NOMO-1 treated with dmso at 0.1 percent for 144 hours (cell line): ENCODE results near the gene IFFO2.

ENCODE experiments used
- DNase-seq: peaks from one replicate; lab custom pipeline; 2025; ENCODE audit not compliant: unreplicated experiment; lab: John Stamatoyannopoulos, UW

The IFFO2 gene

GRCh38 chr1:18921516-18922251 is 34.8 kb downstream of the IFFO2 start:
- no peak for DNase-seq

- DNase-seq = no peak
Measured at GRCh38 chr1:18920931-18921330, 35.5 kb downstream of the IFFO2 start.

- no peak for DNase-seq
Measured at GRCh38 chr1:18919956-18920355, 36.5 kb downstream of the IFFO2 start.

DNA sequence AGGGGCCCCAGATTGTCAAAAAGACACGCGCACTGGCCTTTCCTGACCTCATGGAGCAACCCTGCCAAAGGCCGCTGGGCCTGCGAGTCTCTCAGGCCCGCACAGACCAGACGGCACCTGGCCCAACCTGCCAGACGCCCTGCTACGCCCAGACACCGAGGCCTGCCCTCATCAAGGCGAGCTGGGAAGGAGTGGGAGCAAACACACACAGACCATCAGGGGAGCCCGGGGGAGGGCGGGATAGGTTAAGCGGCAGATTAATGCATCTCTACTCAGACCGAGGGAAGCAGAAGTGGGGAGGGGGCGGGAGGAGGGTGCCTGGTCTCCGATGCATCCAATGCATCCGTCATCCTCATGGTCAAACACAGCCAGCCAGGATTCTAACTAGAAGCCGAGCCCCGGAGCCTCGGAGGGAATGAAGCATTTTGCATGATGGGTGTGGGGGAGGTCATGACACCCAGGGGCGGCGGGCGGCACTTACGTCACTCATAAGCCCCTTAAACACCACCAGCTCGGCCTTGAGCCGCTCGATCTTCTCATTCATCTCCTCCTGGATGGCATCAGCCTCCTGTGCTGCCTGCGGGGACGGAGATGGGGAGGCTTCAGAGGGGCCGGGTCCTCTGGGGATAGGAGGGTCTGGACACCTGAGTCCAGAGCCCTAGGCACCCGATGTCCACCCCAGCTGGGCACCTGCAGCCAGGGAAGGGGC is 37.1 kb downstream of the IFFO2 start:
- no peak for DNase-seq

GRCh38 chr1:18918417-18918816 is 38.1 kb downstream of the IFFO2 start:
- no peak for DNase-seq

DNA sequence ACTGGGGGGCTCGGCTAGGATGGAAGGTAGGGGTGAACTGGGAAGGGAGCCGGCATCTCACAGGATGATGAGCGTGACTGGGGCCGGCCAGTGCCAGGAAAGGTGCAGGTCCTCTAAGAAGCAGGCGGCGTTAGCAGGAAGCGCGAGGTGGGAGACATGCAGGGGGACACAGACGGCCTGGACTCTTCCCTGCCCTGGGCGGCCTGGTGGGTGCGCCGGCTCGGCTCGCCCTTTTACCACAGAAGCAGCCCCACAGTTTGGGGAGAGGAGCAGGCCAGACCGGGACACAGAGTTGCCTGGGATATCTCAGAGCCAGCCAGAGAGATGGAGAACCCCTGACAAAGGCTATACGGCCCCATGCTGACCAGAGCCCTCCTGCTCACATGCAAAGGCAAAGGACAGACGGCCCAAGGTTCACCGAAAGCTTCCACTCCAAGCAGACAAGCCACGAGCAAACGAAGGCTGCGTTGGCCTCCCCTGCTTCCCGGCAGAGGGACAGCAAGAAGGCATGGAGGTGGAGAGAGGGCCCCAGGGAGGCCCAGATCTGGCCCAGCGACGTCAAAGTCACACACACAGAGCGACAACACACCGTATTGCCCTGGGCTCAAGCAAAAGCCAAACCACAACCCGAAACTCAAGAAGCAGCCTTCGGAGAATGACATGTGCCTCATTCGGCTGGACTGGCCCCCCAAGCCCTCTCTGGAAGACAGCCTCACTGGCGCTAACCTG is 39.2 kb downstream of the IFFO2 start:
- DNase-seq = no peak

DNA sequence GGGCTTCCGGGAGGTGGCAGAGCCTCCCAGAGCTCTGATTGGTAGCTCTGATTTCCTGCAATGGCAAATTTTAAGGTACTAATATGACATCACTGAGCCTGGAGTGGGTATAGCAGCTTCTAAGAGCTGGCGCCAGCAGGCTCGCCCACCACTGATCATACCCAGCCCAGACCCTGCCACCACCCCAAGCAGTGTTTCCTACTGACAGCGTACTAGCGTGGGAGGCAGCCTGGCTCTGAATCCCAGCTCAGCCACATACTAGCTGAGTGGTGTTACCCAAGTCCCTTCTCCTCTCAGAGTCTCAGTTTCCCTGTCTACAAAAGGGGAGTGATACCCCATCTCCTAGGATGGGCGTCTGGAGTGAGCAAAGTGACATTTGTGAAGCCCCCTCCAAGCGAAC is 41.1 kb downstream of the IFFO2 start:
- DNase-seq = no peak

DNA sequence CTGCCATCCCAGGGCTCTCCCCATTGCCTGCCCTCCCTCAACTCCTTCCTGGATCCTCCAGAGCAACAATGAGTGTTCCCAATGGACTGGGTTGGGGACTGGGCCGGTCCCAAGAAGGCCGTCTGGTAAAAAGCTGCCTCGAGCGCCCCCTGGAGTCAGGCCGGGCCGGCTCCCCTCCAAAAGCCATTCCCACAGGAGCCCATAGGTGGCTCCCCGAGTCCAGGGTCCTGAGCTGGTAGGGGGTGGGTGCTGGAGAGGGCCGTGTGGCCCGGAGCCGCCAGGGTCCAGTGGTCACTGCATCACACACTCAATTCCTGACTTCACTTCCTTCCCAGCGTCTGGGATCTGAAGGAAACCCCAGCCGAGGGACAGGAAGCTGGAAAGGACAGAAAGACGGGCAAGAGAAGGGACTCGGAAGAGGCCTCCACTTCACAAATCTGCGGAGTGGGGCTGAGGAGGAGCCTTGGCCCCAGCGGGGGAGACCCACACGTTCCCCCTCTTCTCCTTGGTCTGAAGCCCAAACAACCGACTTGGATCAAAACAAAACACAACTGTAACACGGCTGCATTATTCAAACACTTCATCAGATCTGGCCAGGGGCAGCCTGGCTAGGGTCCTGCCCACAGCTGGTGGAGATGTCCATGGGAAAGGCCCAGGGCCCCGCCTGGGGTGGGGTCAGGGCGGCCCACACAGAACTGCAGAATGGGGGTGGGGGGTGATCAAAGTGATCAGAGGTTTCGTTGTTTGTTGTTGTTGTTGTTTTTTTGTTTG is 43.2 kb downstream of the IFFO2 start:
- DNase-seq = peak; percentile 34

DNA sequence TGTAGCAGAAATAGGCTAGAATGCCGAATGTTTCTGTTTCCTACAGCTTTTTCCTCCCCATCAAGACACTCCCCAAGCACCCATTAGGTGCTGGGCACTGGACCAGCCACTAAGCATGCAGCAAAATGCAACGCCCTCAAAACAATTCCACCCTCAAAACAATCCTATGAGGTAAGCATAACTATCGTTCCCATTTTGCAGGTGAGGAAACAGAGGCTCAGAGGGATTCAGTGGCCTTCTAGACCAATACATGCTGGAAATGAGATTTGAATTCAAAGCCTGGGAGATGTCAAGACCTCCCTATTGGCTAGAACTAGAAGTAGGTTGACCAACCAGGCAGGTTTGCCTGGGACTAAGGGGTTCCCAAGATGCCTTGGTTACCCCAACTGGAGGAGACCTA is 43.9 kb downstream of the IFFO2 start:
- no peak for DNase-seq

- DNase-seq = no peak
Measured at GRCh38 chr1:18908911-18909771, 47.3 kb downstream of the IFFO2 start.

DNA sequence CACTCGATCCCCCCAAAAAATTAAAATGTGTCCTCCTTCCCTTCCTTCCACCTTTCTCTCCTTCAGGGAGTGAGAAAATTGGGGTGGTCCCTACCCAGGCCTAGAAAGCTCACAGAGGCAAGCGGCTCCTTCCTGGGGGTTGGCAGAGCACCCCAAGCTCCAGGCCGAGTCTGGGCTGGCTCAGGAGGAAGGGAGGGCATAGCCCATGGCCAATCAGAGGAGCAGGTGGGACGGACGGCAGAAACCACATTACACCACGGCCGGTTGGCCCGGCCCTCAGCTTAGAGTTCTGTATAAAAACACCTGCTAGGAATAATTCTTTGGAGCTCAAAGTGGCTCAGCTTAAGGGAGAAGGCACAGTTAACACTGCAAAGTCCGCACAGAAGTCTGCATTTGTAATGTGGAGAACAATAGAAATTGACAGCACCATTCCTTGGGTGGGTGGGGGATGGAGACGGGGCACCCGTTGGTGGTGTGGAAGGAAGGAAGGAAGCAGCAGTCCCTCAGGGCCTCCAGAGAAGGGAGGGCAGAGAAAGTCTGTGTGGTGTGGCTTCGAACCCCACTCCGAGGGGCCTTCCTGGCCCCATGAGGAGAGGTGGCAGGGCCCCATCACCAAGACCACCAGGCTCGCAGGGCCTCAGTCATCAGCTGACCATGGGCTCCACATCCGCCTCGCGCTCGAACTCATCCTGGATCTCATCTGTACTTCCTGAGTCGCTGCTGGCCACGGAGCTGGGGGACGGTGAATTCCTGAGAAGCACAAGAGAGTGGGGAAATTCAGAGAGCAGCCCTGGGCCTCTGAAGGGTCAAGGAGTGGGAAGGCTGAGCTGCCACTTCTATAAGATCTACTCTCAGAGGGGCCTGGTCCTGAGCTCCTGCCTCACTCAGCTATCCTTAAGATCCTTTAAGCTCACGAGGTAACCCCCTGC is 48.3 kb downstream of the IFFO2 start:
- no peak for DNase-seq

DNA sequence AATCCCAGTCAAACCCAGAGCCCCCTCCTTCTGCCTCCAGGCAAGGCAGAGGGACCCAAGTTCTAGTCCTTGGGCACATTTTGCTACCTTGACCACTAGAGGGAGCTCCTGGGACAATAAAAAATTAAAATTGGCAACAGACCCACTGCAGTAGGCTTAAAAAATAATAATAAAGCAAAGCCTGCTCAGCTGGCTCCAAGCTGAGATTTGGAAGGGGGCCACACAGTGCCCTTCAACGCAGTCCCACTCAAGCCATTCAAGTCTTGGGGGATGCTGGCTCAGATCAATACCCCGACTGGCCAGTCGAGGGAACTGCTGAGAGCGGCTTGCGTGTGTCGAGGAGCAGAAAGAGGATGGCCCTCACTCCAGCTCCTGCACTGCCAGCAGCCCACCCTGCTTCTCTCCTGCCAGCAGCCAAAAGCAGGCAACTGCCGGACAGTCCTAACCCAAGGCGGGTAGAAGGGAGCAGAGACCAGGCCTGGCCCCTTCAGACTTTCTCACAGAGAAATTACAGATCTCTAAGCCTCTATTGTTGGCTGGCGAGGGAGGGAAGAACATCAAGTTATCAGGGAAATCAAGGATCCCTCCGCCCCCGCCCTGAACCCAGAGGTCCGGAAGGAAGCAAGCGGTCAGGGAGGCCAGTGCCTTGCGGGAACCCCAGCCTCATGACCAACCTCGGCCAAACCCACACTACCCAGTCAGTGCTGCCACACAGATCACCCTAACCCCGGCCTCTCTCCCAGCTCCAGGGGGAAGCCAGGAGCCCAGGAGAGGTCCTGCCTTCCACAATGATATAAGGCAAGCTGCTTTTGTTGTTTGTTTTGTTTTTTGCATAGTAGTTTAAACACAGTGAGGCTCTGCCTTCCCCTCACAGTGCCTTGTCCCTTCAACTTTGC is 49.2 kb downstream of the IFFO2 start:
- peak; percentile 3 for DNase-seq

- DNase-seq = no peak
Measured at GRCh38 chr1:18903291-18903756, 53.2 kb downstream of the IFFO2 start.

GRCh38 chr1:18902523-18903290 is 53.8 kb downstream of the IFFO2 start, which contains the start of gene ALDH4A1:
Gene ALDH4A1 (minus strand): TSS chr1:18902555. CDS start chr1:18902523, 32 bp downstream.
- DNase-seq = peak; percentile 96

DNA sequence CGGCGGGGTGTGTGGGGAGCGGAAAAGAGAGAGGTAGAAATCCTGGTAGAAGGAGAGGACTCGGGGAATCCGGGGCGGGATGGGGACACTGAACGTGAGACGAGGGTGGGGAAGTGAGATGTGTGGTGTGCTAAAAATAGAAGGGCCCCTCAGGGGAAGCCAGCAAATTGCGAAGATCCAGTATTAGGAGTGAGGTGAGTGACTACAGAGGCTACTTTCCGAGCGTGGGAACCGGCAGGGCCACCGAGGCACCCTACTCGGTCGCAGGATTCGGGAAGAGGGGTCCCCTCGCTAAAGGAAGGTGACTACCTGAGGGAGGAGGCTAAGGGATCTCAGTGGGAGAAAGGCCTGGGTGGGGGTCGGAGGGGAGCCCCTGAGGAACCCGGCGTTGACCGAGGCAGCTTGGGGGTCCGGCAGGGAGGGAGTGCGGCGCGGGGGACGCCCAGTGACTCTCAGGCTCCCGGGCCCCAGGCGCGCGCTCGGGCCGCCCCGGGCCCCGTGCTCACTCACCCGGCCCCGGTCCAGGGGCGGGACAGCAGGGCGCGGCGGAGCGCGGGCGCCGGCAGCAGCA is 54.4 kb downstream of the IFFO2 start:
- DNase-seq = peak; percentile 7

DNA sequence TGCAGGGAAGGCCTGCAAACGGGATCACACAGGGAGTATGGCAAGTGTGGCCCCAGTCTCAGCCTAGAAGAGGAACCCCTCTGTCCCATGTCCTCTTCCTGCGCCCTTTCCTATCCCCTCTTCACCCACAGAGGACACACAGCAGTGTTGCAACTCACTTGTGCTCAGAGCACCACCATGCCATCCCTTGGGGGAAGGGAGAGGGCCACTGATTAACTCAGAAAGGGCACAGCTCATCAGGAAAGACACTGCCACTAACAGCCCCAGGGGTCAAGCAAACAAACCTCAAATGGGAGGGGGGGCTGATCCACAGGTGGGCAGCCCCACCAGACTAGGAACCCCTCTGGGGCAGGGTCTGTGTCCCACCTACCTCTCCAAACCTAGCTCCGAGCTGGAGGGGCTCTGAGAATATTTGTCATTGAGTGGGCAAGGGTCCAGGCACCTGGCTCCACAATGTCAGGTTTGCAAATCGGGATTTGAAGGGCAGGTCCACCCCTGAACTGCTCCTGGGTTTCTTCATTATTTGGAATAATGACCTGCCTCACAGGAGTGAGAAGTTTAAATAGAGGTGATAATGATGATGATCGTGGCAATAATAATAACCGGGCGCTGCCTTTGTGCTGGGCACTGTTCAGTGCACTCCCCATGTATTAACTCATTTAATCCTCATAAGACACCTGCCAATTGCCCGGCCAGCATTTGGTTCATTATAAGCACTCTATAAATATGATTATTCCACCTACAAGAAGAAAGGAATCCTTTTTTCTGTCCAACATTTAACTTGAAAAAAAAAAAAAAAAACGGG is 55.1 kb downstream of the IFFO2 start:
- no peak for DNase-seq
